Measurements from ENCODE around the gene ZNF785.

GRCh38 chr16:30555315-30556124, 30.0 kb downstream of the ZNF785 start:
- no peak for TF ChIP-seq POLR2A (IDR thresholded peaks at IDR 0.05)
- TF ChIP-seq CTCF (IDR thresholded peaks at IDR 0.05) = no peak
